Measurements from ENCODE around the gene TMEM86B. TPM values are rescaled to one million over a fixed set of nuclear protein-coding genes. Genes with fewer than 3 reads are reported as not detected.

TMEM86B gene
- total RNA-seq, 1 donor from 2014 or later, result 7.6 TPM

DNA sequence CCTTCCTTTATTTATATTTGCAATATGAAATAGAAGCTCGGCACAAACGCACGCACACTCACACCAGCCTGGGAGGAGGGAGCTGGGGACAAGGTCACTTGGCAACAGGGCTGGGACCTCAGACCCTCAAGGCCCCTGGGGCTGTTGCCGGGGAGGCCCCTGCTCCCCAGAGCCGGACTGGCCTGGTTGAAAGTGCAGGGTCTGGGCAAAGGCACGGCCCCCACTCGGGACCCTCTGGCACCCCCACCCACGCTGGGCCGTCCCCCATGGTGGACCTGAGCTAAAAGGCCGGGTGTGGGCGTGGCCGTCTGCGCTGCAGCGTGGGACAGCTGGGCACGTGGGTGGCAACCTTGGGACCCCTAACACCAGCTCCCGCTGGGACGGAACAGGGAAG, 1.2 kb upstream of the TMEM86B start:
- Mint-ChIP-seq H3K36me3 (ENCODE audit: unreplicated experiment) (no peaks in the 10 kb centered on the region), H3K9me3 (ENCODE audit: unreplicated experiment) (peaks cover 6% of the 10 kb centered on the region), H3K27ac (ENCODE audit: unreplicated experiment) (no peak overlapping the region), H3K4me1 (ENCODE audit: low read depth, unreplicated experiment) (peaks cover 4% of the 10 kb centered on the region), H3K4me3 (ENCODE audit: unreplicated experiment) (no peak overlapping the region), H3K27me3 (ENCODE audit: unreplicated experiment) (peaks cover 13% of the 10 kb centered on the region)
- TF ChIP-seq, protein P1, sequence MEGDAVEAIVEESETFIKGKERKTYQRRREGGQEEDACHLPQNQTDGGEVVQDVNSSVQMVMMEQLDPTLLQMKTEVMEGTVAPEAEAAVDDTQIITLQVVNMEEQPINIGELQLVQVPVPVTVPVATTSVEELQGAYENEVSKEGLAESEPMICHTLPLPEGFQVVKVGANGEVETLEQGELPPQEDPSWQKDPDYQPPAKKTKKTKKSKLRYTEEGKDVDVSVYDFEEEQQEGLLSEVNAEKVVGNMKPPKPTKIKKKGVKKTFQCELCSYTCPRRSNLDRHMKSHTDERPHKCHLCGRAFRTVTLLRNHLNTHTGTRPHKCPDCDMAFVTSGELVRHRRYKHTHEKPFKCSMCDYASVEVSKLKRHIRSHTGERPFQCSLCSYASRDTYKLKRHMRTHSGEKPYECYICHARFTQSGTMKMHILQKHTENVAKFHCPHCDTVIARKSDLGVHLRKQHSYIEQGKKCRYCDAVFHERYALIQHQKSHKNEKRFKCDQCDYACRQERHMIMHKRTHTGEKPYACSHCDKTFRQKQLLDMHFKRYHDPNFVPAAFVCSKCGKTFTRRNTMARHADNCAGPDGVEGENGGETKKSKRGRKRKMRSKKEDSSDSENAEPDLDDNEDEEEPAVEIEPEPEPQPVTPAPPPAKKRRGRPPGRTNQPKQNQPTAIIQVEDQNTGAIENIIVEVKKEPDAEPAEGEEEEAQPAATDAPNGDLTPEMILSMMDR (IDR thresholded peaks at IDR 0.05; ENCODE audit: partially characterized antibody, unreplicated experiment), result no peak
- DNase-seq, result no peak

DNA sequence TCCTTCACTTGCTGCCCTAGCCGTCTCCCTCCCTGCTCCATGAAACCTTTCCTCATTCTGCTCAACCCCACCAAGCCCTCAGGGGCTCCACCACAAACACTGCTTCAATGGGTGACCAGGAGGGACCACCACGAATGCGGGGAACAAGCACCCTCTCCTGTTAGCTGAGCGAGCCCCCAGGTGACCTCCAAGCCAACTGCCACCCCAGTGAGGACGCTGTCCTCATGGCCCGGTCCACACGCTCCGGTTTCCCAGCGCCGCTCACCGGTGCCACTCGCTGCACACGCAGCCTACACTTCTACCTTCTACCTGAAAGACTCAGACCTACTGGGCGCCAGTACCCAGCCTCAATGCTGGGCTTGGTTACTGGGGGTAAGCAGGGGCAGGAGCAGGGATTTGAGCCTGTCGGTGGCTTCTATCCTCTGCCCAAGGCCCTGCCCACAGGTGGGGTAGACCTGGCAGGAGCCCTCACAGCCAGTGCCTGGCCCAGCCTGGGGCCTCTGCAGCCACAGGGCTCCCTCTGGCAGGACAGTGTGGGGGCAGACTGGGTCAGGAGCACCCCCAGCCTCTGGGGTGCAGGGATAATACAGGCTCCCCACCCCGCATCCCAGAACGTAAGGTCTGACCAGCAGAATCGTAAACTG, 704 bp upstream of the TMEM86B start:
- DNase-seq, result no peak
- Mint-ChIP-seq H3K4me3 (ENCODE audit: unreplicated experiment) (no peak overlapping the region), H3K4me1 (ENCODE audit: low read depth, unreplicated experiment) (peaks cover 4% of the 10 kb centered on the region), H3K36me3 (ENCODE audit: unreplicated experiment) (no peaks in the 10 kb centered on the region), H3K27me3 (ENCODE audit: unreplicated experiment) (peaks cover 13% of the 10 kb centered on the region), H3K9me3 (ENCODE audit: unreplicated experiment) (peaks cover 6% of the 10 kb centered on the region), H3K27ac (ENCODE audit: unreplicated experiment) (no peak overlapping the region)
- TF ChIP-seq, protein P1 (IDR thresholded peaks at IDR 0.05; ENCODE audit: partially characterized antibody, unreplicated experiment), result no peak

DNA sequence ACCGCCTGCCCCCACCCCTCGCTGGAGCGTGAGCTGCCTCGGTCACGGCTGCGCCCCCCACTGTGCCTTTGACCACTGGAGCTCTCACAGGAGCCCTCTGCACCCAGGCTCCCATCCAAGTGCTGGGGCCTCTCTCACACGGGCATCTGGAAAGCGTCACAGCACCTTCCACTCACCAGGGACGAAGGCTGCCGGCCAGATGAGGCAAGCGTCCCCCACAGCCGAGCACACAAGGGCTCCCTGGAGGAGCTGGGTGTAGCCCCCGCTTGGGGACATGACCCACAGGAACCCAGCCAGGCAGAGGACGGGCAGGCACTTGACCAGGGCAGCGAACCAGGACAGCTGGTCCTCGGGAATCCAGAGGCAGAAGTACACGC, 560 bp downstream of the TMEM86B start:
- Mint-ChIP-seq H3K4me1 (ENCODE audit: low read depth, unreplicated experiment) (peaks cover 4% of the 10 kb centered on the region), H3K9me3 (ENCODE audit: unreplicated experiment) (peaks cover 6% of the 10 kb centered on the region), H3K27ac (ENCODE audit: unreplicated experiment) (no peak overlapping the region), H3K36me3 (ENCODE audit: unreplicated experiment) (no peaks in the 10 kb centered on the region), H3K4me3 (ENCODE audit: unreplicated experiment) (no peak overlapping the region), H3K27me3 (ENCODE audit: unreplicated experiment) (peaks cover 12% of the 10 kb centered on the region)
- TF ChIP-seq, protein P1 (IDR thresholded peaks at IDR 0.05; ENCODE audit: partially characterized antibody, unreplicated experiment), result no peak
- no peak for DNase-seq

DNA sequence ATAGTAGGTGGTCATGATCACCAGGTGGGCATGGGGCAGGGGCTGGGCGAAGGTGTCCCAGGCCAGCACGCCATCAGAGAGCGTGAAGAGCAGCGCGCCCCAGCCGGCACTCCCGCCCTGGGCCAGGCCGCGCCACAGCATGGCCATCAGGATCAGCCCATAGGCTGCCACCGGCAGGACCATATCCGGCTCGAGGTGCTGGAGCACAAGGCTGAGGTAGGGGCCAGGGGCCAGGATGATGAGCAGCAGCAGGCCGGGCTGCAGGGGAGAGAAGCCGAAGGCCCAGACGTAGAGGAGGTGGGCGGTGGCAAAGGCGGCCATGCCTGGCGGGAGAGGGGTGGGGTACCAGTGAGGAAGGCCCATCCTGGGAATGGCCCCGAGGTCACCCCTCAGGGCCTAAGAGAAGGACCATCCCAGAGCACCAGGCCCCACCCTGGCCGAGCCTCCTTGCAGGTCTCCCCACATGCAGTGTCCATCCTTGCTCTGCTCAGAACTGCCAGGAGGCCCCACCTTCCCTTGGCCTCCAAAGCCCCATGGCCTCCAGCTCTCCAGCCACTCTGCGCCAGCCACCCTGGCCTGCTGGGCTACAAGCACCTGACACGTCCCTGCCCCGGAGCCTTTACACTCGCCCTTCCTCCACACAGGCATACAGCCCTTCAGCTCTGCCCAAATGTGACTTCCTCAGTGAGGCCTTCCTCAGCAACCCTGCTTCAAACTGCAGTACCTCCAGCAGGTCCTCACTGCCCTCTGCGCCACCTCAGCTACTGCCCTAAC, 1.1 kb downstream of the TMEM86B start:
- H3K4me3 Mint-ChIP-seq (ENCODE audit: unreplicated experiment), result no peak overlapping the region
- peaks cover 4% of the 10 kb centered on the region for H3K4me1 Mint-ChIP-seq (ENCODE audit: low read depth, unreplicated experiment)
- TF ChIP-seq, protein P1 (IDR thresholded peaks at IDR 0.05; ENCODE audit: partially characterized antibody, unreplicated experiment), result no peak
- H3K27ac Mint-ChIP-seq (ENCODE audit: unreplicated experiment), result no peak overlapping the region
- DNase-seq, result no peak
- no peaks in the 10 kb centered on the region for H3K36me3 Mint-ChIP-seq (ENCODE audit: unreplicated experiment)
- peaks cover 8% of the 10 kb centered on the region for H3K27me3 Mint-ChIP-seq (ENCODE audit: unreplicated experiment)
- peaks cover 6% of the 10 kb centered on the region for H3K9me3 Mint-ChIP-seq (ENCODE audit: unreplicated experiment)

DNA sequence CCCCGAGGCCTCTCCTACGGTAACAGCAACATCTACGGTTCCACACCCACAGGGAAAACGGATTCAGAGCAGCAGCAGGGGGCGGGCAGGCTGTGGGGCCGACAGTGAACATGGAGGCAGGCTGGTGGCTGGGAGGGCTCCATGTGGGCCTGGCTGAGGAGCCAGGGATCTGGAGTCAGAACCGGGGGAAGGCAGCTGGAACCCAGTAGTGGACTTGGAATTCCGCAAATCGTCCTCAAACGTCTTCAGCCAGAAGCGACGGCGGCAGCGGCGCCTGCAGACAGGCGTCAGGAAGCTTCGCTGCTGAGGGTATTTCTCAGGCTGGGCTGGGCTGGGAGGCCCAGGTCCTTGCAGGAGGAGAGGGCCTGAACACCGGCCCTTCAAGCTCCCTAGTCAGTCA, 1.8 kb downstream of the TMEM86B start:
- TF ChIP-seq, protein P1 (IDR thresholded peaks at IDR 0.05; ENCODE audit: partially characterized antibody, unreplicated experiment), result no peak
- DNase-seq, result no peak
- Mint-ChIP-seq H3K36me3 (ENCODE audit: unreplicated experiment) (no peaks in the 10 kb centered on the region), H3K27me3 (ENCODE audit: unreplicated experiment) (peaks cover 8% of the 10 kb centered on the region), H3K27ac (ENCODE audit: unreplicated experiment) (no peak overlapping the region), H3K9me3 (ENCODE audit: unreplicated experiment) (peaks cover 6% of the 10 kb centered on the region), H3K4me1 (ENCODE audit: low read depth, unreplicated experiment) (peaks cover 3% of the 10 kb centered on the region), H3K4me3 (ENCODE audit: unreplicated experiment) (no peak overlapping the region)
